Bronchial epithelial cell (primary cell): ENCODE data around the gene FAM149A. TPM values are rescaled to one million over a fixed set of nuclear protein-coding genes. Genes with fewer than 3 reads are reported as not detected.
A peak's percentile ranks its signal among the peaks of the same experiment; 100 is the strongest.

Experiments
- DNase-seq: peaks from one replicate; pipeline ENCODE4 v3.0.0-alpha.2; 2010; ENCODE audit warnings: low read depth
- FAIRE-seq: peaks from 2 replicates; lab custom pipeline; 2011; peaks lifted over from hg19 to GRCh38; lab: Jason Lieb, UNC
- H3K27me3 ChIP-seq: 2 replicates; pipeline ENCODE4 v1.5.1; 2011; ENCODE audit warnings: low read length; ENCODE audit not compliant: control insufficient read depth, insufficient read depth
- H3K36me3 ChIP-seq: 2 replicates; pipeline ENCODE4 v1.5.1; 2011; ENCODE audit warnings: low read length; ENCODE audit not compliant: control insufficient read depth, insufficient read depth
- H3K4me3 ChIP-seq: 2 replicates; pipeline ENCODE4 v1.5.1; 2011; ENCODE audit warnings: mild to moderate bottlenecking, low read depth, low read length, control low read depth
- CTCF ChIP-seq: IDR thresholded peaks from 2 replicates; pipeline ENCODE4 v1.5.1; 2011; ENCODE audit warnings: mild to moderate bottlenecking, moderate library complexity, low read length, control low read depth, inconsistent platforms; ENCODE audit not compliant: insufficient read depth, severe bottlenecking
- total RNA-seq: library from RNA; depleted of rRNA; stranded (reverse); fragments of >200 nt; gene quantifications from 2 replicates; pipeline ENCODE4 v1.2.1, GENCODE V29; 2014

FAM149A gene
- total RNA-seq, 1 donor from 2014 or later: 0.26 TPM

GRCh38 chr4:186068581-186069348, 35.7 kb upstream of the FAM149A start, which contains the start of gene TLR3:
TLR3 (plus strand) TSS chr4:186069156; CDS start chr4:186076620, 7,464 bp downstream.
- peak within 1 kb of the TSS; percentile 42 for H3K4me3 ChIP-seq
- no peaks in the 10 kb centered on the region for H3K27me3 ChIP-seq
- no peak for TF ChIP-seq CTCF
- H3K36me3 ChIP-seq: no peaks in the 10 kb centered on the region
- FAIRE-seq (no peak), DNase-seq (peak; percentile 38)

- Histone ChIP-seq H3K36me3 (no peaks in the 10 kb centered on the region), H3K27me3 (no peaks in the 10 kb centered on the region), H3K4me3 (peak overlapping the region; percentile 42)
- no peak for TF ChIP-seq CTCF
- FAIRE-seq: no peak
- DNase-seq: no peak
These were observed 34.8 kb upstream of the FAM149A start for GRCh38 chr4:186069729-186070128.

- FAIRE-seq (no peak), DNase-seq (no peak)
- H3K4me3 ChIP-seq: no peak overlapping the region
- H3K27me3 ChIP-seq: no peaks in the 10 kb centered on the region
- no peak for TF ChIP-seq CTCF
- H3K36me3 ChIP-seq: no peaks in the 10 kb centered on the region
These were observed 32.0 kb upstream of the FAM149A start for GRCh38 chr4:186072516-186072915.

- no peaks in the 10 kb centered on the region for H3K36me3 ChIP-seq
These were observed 30.3 kb upstream of the FAM149A start for GRCh38 chr4:186074189-186074588.

GRCh38 chr4:186078981-186079638, 25.4 kb upstream of the FAM149A start:
- no peak for TF ChIP-seq CTCF
- DNase-seq: no peak
- H3K36me3 ChIP-seq: no peaks in the 10 kb centered on the region
- no peak overlapping the region for H3K4me3 ChIP-seq
- FAIRE-seq: peak; percentile 86
- H3K27me3 ChIP-seq: no peaks in the 10 kb centered on the region

More at GRCh38 chr4:186074189-186074588, 30.3 kb upstream of the FAM149A start:
- DNase-seq: no peak
- no peak overlapping the region for H3K4me3 ChIP-seq
- no peaks in the 10 kb centered on the region for H3K27me3 ChIP-seq
- TF ChIP-seq CTCF: no peak
- FAIRE-seq: no peak
